NCI-H82 (cell line): ENCODE results near the gene VPS39.

Experiments
- DNase-seq: peaks from one replicate; lab custom pipeline; 2025; lab: John Stamatoyannopoulos, UW

VPS39 gene

GRCh38 chr15:42157981-42158765 is 49.9 kb downstream of the VPS39 start:
- no peak for DNase-seq

DNA sequence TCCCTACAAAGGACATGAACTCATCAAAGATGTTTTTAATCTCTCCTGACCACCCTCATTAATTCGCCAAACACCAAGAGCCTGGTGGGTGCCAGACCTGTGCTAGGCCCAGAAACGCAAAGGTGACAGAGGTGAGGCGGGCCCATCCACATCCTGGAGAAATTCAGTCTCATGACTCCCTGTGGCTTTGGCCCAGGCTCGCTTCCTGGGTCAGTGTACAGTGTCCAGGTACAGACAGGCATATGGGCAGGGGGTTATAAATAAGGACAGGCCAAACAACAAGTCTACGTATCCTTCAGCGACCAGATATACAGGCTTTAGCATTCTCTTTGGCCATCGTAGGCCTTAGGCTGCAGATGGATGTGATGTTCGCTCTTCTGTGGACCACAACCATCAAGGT is 50.7 kb downstream of the VPS39 start:
- DNase-seq, result no peak

- DNase-seq, result no peak
Measured at GRCh38 chr15:42156243-42156922, 51.7 kb downstream of the VPS39 start, which contains the start of gene PLA2G4F. Gene PLA2G4F (minus strand): TSS chr15:42156636. CDS start chr15:42156549, 87 bp downstream.

GRCh38 chr15:42155546-42156242 is 52.4 kb downstream of the VPS39 start:
- DNase-seq, result peak; percentile 9

GRCh38 chr15:42154956-42155355 is 53.1 kb downstream of the VPS39 start:
- DNase-seq, result no peak

GRCh38 chr15:42154212-42154941 is 53.7 kb downstream of the VPS39 start:
- DNase-seq, result no peak

- DNase-seq, result no peak
Measured at GRCh38 chr15:42153874-42154211, 54.3 kb downstream of the VPS39 start.

- no peak for DNase-seq
Measured at GRCh38 chr15:42152921-42153698, 55.0 kb downstream of the VPS39 start.

DNA sequence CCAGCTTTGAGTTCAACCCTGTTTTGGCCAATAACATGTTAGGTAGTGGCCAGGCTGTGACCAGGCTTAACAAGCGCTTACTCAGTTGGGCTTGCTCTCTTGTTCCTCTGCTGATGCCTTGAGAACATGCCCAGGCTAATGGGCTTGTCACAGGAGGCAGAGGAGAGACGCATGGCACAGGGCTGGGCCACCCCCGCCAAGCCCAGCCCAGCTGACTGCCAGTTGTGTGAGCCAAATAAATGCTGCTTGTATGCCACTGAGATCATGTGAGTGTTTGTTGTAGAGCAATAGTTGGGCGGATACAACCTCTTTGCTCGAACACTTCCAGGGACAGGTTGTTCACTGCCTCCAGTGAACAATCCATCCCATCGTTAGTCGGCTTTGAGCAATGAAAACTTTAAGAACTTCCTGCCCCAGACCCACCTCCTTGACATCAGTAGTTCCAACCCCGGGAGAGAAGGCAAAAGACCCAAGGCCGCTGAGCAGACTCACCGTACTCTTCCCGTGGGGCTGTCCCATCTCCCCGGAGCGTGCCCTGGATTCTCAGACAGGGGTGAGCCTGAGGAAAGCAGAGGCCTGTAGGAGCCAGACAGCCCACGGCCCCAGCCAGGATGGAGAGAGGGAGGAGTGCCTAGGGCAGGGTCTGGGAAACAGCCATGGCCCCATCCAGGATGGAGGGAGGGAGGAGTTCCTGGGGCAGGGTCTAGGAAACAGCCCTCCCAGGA is 55.7 kb downstream of the VPS39 start:
- no peak for DNase-seq

- DNase-seq, result peak; percentile 32
Measured at GRCh38 chr15:42151736-42152135, 56.4 kb downstream of the VPS39 start.

- DNase-seq, result no peak
Measured at GRCh38 chr15:42151141-42151561, 57.0 kb downstream of the VPS39 start.

GRCh38 chr15:42150219-42150970 is 57.7 kb downstream of the VPS39 start:
- DNase-seq, result no peak

GRCh38 chr15:42149493-42150218 is 58.4 kb downstream of the VPS39 start:
- no peak for DNase-seq

DNA sequence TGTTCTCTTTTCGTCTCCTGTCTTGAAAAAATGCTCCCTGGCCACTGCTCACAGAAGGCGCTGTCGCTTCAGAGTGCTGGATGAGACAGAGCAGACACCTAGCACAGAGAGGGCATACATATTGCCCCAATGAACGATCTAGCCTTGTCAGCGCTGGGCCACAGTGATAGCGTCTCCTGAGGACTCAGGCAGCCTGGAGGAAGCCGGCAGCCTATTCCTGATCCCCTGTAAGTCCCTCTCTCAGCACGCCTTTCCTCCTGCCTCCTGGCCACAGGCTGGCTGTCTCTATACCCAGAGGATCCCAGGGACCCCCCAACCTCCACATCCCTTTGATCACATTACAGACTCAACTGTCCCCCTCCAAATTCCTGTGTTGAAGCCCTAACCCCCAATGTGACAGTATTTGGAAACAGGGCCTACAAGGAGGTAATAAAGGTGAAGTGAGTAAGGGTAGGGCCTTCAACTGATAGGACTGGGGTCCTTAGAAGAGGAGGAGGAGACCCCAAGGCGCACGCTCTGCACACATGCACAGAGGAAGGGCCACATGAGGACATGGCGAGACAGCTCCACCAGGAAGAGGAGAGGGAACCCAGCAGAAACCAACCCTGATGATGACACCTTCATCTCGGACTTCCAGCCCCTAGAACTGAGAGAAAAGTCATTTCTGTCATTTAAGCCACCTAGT is 59.2 kb downstream of the VPS39 start:
- no peak for DNase-seq

GRCh38 chr15:42147431-42147735 is 60.7 kb downstream of the VPS39 start:
- no peak for DNase-seq

DNA sequence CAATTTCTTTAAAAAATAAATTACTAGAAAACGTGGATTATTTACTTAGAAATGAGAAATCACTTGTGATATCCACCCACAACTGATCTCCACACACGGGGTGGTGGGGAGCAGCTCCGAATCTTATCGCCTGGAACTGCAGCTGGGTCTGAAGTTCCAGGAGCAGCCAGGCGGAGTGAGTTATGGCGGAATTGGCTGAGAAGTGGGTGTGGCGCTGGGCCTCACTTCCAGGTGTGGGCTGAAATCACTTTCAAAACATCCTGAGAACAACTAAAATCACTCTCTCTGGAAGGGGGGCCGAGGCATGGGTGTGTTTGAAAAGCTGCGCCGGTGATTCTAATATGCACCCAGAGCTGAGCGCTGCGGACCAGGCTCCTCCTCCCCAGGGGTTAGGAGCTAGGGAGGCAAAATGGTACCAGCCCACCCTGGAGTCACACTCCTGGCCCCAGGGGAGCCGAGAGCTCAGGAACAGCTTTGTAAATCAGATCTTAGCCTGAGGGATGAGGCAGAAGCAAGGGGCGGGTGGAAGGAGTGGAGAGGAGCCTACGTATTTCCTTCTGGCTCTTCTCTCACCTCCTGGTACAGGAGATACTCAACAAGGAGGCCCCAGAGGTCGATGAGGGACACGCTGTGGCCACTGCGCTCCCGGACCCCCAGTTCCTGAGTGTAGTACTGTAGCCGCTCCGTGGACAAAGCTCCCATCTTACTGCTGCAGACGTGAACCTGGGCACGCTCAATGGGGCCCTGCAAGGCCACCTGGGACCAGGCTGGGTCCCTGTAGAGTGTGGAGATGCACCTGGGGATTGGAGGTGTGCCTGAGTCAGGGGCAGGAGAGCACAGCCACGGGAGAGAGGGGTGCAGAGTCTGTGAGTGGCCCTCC is 61.3 kb downstream of the VPS39 start:
- DNase-seq, result peak; percentile 44

DNA sequence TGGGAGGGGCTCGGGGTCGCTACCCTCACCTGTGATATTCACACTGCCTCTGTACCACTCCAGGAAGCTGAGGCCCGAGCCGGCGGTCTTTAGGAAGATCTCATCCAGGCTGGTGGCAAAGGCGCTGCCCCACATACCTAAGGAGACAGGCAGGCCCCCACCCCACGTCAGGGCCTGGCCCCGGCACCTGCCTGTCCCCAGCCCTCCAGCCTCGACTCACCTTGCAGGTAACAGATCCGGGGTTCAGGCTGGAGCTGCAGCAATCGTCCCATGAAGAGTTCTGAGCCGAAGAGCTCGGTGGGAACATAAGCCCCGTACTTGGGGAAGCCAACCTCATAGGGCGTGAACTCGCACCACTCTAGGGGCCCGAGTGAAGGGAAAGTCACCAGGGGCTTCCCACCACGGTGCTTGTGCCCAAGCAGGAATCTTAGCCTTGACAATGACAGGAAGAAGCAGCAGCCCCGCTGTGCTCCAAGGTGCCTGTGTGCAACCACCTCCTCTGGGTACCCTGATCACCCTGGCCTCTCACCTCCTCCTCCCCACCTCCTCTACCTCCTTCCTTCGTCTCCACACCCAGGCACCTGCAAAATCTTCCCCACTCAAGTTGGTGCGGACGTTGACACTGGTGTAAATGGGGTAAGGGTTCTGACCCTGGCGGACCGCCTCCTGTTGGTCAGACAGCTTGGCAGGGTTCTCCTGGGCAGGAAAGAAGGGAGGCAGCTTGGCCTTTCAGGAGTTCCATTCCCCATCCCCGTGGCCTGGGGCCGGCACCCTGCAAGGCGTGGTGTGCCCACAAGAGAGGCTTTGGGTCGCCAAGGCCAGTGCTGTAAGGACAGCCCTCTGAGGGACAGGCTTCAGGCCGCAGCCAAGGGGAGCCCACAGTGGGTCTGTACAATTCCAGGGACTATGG is 62.3 kb downstream of the VPS39 start:
- DNase-seq, result no peak
